Thoracic aorta (tissue), 2 donors: ENCODE measurements around the gene STX19. TPM values are rescaled to one million over a fixed set of nuclear protein-coding genes. Genes with fewer than 3 reads are reported as not detected.
"Not testable (repeated sequence)": the region's sequence is repeated elsewhere in the genome, so short reads cannot be mapped to it uniquely, and the experiment has no call there.

ENCODE experiments used
- ATAC-seq: fragments of 150-250 bp; one replicate; pipeline ENCODE4 v1.8.0; 2017; ENCODE audit warnings: low read depth; ENCODE audit not compliant: insufficient number of reproducible peaks, low FRiP score
- DNase-seq: peaks from one replicate; pipeline ENCODE4 v3.0.0-alpha.2; 2020; ENCODE audit warnings: low spot score
- H3K27ac ChIP-seq, 2 donors: fragments of 200-600 bp; sonication (generic); 1 replicate in 1 of 2; 2 replicates in 1 of 2; pipeline ENCODE4 v1.5.1; 2016; ENCODE audit warnings: mild to moderate bottlenecking in 2 of 2, moderate library complexity in 2 of 2
- H3K27me3 ChIP-seq: fragments of 200-600 bp; sonication (generic); replicated peaks from 2 replicates; pipeline ENCODE4 v1.6.0; 2016; ENCODE audit warnings: mild to moderate bottlenecking; ENCODE audit not compliant: insufficient read depth
- H3K36me3 ChIP-seq: fragments of 200-600 bp; sonication (generic); one replicate; pipeline ENCODE4 v1.5.1; 2016
- H3K4me1 ChIP-seq, 2 donors: fragments of 200-600 bp; sonication (generic); 1 replicate in 1 of 2; 2 replicates in 1 of 2; pipeline versions ENCODE4 v1.5.1 to v1.6.0; 2016; ENCODE audit warnings: low read depth in 2 of 2, mild to moderate bottlenecking in 1 of 2; ENCODE audit not compliant: control insufficient read depth in 1 of 2
- H3K4me3 ChIP-seq: fragments of 200-600 bp; sonication (generic); 2 replicates; pipeline ENCODE4 v1.5.1; 2016; ENCODE audit warnings: mild to moderate bottlenecking
- H3K9me3 ChIP-seq: fragments of 200-600 bp; sonication (generic); 2 replicates; pipeline ENCODE4 v1.5.1; 2016
- total RNA-seq, 2 donors: library from RNA; depleted of rRNA; stranded (reverse); fragments of >200 nt; gene quantifications; one replicate each; pipeline versions ENCODE4 v1.1.0 to v1.2.3, GENCODE V29; 2016
- TF ChIP-seq, protein P1 (sequence below): fragments of 200-600 bp; sonication (generic); IDR thresholded peaks from one replicate; pipeline ENCODE4 v1.5.1; 2019; ENCODE audit warnings: antibody characterized with exemption

Gene STX19
- total RNA-seq, 2 donors from 2014 or later = not detected

DNA sequence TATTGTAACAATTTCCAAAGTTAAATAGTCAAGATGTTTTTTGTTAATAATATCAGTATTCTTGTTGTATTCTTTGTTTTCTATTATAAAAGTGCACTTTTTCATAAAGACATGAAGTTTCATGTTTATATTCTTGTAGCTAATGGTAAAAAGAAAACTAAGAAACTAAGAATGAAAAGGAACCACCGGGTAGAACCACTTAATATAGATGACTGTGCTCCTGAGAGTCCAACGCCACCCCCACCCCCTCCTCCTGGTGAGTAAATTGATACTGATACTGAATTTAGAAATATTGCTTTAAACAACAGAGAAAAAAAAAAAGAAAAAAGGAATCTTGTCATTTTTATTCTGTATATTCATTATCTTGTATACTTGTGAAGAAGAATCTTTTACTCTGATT is 20.9 kb upstream of the STX19 start:
- H3K4me1 ChIP-seq = no peaks in the 10 kb centered on the region
- no peaks in the 10 kb centered on the region for H3K9me3 ChIP-seq
- no peak overlapping the region for H3K27ac ChIP-seq
- H3K36me3 ChIP-seq = peaks cover 6% of the 10 kb centered on the region
- ATAC-seq (no peak), DNase-seq (no peak)
- TF ChIP-seq, protein P1, sequence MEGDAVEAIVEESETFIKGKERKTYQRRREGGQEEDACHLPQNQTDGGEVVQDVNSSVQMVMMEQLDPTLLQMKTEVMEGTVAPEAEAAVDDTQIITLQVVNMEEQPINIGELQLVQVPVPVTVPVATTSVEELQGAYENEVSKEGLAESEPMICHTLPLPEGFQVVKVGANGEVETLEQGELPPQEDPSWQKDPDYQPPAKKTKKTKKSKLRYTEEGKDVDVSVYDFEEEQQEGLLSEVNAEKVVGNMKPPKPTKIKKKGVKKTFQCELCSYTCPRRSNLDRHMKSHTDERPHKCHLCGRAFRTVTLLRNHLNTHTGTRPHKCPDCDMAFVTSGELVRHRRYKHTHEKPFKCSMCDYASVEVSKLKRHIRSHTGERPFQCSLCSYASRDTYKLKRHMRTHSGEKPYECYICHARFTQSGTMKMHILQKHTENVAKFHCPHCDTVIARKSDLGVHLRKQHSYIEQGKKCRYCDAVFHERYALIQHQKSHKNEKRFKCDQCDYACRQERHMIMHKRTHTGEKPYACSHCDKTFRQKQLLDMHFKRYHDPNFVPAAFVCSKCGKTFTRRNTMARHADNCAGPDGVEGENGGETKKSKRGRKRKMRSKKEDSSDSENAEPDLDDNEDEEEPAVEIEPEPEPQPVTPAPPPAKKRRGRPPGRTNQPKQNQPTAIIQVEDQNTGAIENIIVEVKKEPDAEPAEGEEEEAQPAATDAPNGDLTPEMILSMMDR = no peak
- H3K4me3 ChIP-seq = no peak overlapping the region
- H3K27me3 ChIP-seq = no peaks in the 10 kb centered on the region

DNA sequence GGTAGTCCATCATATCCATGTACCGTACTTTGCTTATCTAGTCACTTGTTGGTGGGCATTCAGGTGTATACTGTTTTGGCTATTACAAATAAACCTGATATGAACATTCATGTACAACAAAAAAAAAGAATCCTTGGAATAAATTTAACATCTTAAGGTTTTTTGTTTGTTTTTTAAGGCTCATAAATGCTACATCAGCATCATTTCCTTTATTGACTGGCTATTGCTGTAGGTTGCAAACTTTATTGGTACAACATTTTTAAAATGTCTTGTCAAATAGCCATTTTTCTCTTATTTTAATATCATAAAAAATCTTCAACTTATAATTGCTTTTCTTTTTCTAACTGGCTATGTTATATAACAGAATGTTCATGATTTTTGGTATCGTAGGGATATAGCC is 18.1 kb upstream of the STX19 start:
- Histone ChIP-seq H3K27ac (no peak overlapping the region), H3K4me3 (no peak overlapping the region), H3K4me1 (no peaks in the 10 kb centered on the region), H3K36me3 (peaks cover 10% of the 10 kb centered on the region), H3K9me3 (no peaks in the 10 kb centered on the region), H3K27me3 (no peaks in the 10 kb centered on the region)
- TF ChIP-seq, protein P1 = no peak
- no peak for DNase-seq
- ATAC-seq = no peak

DNA sequence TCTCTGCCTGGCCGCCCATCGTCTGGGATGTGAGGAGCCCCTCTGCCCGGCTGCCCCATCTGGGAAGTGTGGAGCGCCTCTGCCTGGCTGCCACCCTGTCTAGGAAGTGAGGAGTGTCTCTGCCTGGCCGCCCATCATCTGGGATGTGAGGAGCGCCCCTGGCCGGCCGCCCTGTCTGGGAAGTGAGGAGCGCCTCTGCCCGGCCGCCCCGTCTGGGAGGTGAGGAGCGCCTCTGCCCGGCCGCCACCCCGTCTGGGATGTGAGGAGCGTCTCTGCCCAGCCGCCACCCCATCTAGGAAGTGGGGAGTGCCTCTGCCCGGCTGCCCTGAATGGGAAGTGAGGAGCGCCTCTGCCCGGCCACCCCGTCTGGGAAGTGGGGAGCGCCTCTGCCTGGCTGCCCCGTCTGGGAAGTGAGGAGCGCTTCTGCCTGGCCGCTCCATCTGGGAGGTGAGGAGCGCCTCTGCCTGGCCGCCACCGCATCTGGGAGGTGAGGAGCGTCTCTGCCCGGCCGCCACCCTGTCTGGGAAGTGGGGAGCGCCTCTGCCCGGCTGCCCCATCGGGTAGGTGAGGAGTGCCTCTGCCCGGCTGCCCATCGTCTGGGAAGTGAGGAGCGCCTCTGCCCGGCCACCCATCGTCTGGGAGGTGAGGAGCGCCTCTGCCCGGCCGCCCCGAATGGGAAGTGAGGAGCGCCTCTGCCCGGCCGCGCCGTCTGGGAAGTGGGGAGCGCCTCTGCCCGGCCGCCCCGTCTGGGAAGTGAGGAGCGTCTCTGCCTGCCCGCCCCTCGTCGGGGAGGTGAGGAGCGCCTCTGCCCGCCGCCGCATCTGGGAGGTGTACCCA is 15.9 kb upstream of the STX19 start:
- H3K9me3 ChIP-seq, H3K27ac ChIP-seq, H3K4me1 ChIP-seq, H3K4me3 ChIP-seq, DNase-seq, ATAC-seq, H3K27me3 ChIP-seq: not testable (repeated sequence)
- H3K36me3 ChIP-seq = peaks cover 10% of the 10 kb centered on the region

DNA sequence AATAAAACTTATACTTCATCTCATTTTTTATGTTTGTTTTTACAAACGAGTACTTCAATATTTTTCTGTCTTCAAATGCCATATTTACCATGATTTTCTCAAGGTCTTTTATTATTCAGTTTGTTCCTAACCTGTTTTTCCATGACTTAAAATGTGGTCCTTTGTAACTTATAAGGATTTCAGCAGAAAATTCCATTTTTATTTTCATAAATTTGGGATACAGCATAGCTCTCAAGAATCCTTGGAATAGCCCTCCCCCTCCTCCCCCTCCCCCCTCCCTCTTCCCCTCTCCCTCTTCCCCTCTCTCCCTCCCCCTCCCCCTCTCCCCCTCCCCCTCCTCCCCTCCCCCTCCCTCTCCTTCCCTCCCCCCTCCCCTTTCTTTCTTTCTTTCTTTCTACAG is 14.9 kb upstream of the STX19 start:
- peaks cover 10% of the 10 kb centered on the region for H3K36me3 ChIP-seq
- H3K4me1 ChIP-seq = no peaks in the 10 kb centered on the region
- no peak overlapping the region for H3K4me3 ChIP-seq
- no peak overlapping the region for H3K27ac ChIP-seq
- DNase-seq (no peak), ATAC-seq (no peak)
- TF ChIP-seq, protein P1 = no peak
- no peaks in the 10 kb centered on the region for H3K9me3 ChIP-seq
- no peaks in the 10 kb centered on the region for H3K27me3 ChIP-seq

DNA sequence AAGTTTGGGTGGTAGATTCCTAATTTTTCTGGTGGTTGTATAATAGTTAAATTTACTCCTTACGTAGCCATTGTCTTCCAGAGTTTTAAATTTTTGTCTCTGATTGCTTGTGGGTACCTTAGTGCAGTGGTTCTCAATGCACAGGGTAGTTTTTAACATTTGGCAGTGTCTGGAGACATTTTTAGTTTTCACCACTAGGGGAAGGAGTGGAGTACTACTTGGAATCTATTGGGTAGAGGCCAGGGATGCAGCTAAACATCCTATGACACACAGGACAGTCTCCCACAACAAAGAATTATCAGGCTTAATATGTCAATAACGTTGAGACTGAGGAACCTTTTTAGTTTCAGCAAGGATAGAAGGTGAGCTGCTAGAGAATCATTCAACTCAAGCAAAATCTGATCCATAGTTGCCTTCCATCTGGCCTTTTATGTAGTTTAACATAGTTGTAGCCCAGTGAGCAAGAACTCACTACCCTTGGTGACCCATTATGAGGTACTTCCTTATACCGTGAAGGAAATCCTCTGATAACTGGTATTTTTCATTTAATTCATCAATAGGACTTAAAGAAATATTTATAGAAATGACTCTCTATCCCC is 8.6 kb upstream of the STX19 start:
- no peak for ATAC-seq
- TF ChIP-seq, protein P1 = peak; percentile 40

More for the DNA sequence above, 8.6 kb upstream of the STX19 start:
- no peak for DNase-seq
- no peak overlapping the region for H3K4me3 ChIP-seq
- H3K4me1 ChIP-seq = no peaks in the 10 kb centered on the region
- H3K36me3 ChIP-seq = no peaks in the 10 kb centered on the region
- H3K27ac ChIP-seq = no peak overlapping the region
- no peaks in the 10 kb centered on the region for H3K9me3 ChIP-seq
- H3K27me3 ChIP-seq = no peaks in the 10 kb centered on the region
